Sigmoid colon (tissue), 4 donors: Measurements from ENCODE around the gene RASAL2.

Experiments used
- POLR2A ChIP-seq, 2 donors: fragments of 450-650 bp; IDR thresholded peaks; one replicate each; pipeline ENCODE4 v1.6.1; 2016; ENCODE audit warnings: antibody characterized with exemption in 2 of 2, mild to moderate bottlenecking in 2 of 2, moderate library complexity in 2 of 2
- POLR2AphosphoS5 ChIP-seq, 4 donors: sonication (generic); formaldehyde crosslinking; IDR thresholded peaks; one replicate each; pipeline ENCODE4 v1.6.1; 2017; ENCODE audit warnings: antibody characterized with exemption in 4 of 4
- TF ChIP-seq, protein P1 (sequence below), 4 experiments: fragments of 450-650 bp in 3 of 4; fragments of 200-600 bp in 1 of 4; IDR thresholded peaks; one replicate each; pipeline ENCODE4 v1.5.1; 2016 to 2019; ENCODE audit warnings: antibody characterized with exemption in 4 of 4, mild to moderate bottlenecking in 3 of 4, moderate library complexity in 2 of 4

DNA sequence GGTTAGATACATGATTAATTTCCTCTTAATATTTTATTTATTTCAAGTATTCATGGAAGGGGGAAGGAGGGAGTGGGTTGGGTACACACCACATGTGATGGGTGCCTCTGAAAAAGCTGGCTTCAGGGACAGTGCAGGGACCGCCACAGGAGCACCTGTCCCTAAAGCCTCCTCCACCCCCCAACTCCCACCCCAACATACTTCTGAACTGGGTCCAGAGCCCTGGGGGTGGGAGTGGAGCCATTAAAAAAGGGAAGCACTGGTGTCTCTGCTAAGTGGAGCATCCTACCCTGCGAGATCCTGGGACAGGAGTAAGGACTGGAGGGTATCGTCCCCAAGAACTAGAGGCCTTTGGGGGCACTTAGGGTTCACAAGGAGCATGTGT lies 408.4 kb downstream of the RASAL2 start:
- TF ChIP-seq, protein P1, sequence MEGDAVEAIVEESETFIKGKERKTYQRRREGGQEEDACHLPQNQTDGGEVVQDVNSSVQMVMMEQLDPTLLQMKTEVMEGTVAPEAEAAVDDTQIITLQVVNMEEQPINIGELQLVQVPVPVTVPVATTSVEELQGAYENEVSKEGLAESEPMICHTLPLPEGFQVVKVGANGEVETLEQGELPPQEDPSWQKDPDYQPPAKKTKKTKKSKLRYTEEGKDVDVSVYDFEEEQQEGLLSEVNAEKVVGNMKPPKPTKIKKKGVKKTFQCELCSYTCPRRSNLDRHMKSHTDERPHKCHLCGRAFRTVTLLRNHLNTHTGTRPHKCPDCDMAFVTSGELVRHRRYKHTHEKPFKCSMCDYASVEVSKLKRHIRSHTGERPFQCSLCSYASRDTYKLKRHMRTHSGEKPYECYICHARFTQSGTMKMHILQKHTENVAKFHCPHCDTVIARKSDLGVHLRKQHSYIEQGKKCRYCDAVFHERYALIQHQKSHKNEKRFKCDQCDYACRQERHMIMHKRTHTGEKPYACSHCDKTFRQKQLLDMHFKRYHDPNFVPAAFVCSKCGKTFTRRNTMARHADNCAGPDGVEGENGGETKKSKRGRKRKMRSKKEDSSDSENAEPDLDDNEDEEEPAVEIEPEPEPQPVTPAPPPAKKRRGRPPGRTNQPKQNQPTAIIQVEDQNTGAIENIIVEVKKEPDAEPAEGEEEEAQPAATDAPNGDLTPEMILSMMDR (IDR thresholded peaks at IDR 0.05), result no peak
- no peak for TF ChIP-seq POLR2A (IDR thresholded peaks at IDR 0.05)
- no peak for TF ChIP-seq POLR2AphosphoS5 (IDR thresholded peaks at IDR 0.05)
